ENCODE measurements around the gene ATG7.

- TF ChIP-seq, protein P1, sequence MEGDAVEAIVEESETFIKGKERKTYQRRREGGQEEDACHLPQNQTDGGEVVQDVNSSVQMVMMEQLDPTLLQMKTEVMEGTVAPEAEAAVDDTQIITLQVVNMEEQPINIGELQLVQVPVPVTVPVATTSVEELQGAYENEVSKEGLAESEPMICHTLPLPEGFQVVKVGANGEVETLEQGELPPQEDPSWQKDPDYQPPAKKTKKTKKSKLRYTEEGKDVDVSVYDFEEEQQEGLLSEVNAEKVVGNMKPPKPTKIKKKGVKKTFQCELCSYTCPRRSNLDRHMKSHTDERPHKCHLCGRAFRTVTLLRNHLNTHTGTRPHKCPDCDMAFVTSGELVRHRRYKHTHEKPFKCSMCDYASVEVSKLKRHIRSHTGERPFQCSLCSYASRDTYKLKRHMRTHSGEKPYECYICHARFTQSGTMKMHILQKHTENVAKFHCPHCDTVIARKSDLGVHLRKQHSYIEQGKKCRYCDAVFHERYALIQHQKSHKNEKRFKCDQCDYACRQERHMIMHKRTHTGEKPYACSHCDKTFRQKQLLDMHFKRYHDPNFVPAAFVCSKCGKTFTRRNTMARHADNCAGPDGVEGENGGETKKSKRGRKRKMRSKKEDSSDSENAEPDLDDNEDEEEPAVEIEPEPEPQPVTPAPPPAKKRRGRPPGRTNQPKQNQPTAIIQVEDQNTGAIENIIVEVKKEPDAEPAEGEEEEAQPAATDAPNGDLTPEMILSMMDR (IDR thresholded peaks at IDR 0.05), result no peak
- TF ChIP-seq EZH2phosphoT487 (IDR thresholded peaks at IDR 0.05) (no peak), EZH2 (IDR thresholded peaks at IDR 0.05) (no peak)
Measured at GRCh38 chr3:11508346-11509172, 236.4 kb downstream of the ATG7 start.

Measured in neural progenitor cell (in vitro differentiated cells).